HG02588 (cell line): ENCODE measurements around the gene STK26.
"Not testable (repeated sequence)": the region's sequence is repeated elsewhere in the genome, so short reads cannot be mapped to it uniquely, and the experiment has no call there.

Experiments used
- ATAC-seq: cut with Tn5 transposase; IDR thresholded peaks from one replicate; pipeline ENCODE4 v1.9.1; 2021; ENCODE audit warnings: mild to moderate bottlenecking, moderate library complexity; ENCODE audit not compliant: unreplicated experiment

The STK26 gene

GRCh38 chrX:132092439-132093065 is 69.5 kb downstream of the STK26 start:
- peak; percentile 82 for ATAC-seq

GRCh38 chrX:132093239-132093860 is 70.2 kb downstream of the STK26 start:
- ATAC-seq, result no peak

- ATAC-seq, result no peak
Measured at GRCh38 chrX:132094164-132094563, 71.1 kb downstream of the STK26 start.

- not testable (repeated sequence) for ATAC-seq
Measured at GRCh38 chrX:132098704-132099103, 75.6 kb downstream of the STK26 start.

- ATAC-seq, result no peak
Measured at GRCh38 chrX:132101206-132101605, 78.1 kb downstream of the STK26 start.

GRCh38 chrX:132101799-132102198 is 78.7 kb downstream of the STK26 start:
- no peak for ATAC-seq

GRCh38 chrX:132107291-132107690 is 84.2 kb downstream of the STK26 start:
- ATAC-seq, result no peak

- no peak for ATAC-seq
Measured at GRCh38 chrX:132114607-132115006, 91.5 kb downstream of the STK26 start.

GRCh38 chrX:132115792-132116191 is 92.7 kb downstream of the STK26 start:
- no peak for ATAC-seq

- no peak for ATAC-seq
Measured at GRCh38 chrX:132118358-132118757, 95.3 kb downstream of the STK26 start.

GRCh38 chrX:132119283-132119682 is 96.2 kb downstream of the STK26 start:
- no peak for ATAC-seq

- ATAC-seq, result no peak
Measured at GRCh38 chrX:132119821-132120515, 96.9 kb downstream of the STK26 start.

- no peak for ATAC-seq
Measured at GRCh38 chrX:132120913-132121312, 97.8 kb downstream of the STK26 start.
